ENCODE results near the gene PRDM11. TPM values are rescaled to one million over a fixed set of nuclear protein-coding genes. Genes with fewer than 3 reads are reported as not detected.
A peak's percentile ranks its signal among the peaks of the same experiment; 100 is the strongest.

The PRDM11 gene
- total and polyA plus RNA-seq, 4 donors = 3.7 to 35.1 (median 14.1) TPM

DNA sequence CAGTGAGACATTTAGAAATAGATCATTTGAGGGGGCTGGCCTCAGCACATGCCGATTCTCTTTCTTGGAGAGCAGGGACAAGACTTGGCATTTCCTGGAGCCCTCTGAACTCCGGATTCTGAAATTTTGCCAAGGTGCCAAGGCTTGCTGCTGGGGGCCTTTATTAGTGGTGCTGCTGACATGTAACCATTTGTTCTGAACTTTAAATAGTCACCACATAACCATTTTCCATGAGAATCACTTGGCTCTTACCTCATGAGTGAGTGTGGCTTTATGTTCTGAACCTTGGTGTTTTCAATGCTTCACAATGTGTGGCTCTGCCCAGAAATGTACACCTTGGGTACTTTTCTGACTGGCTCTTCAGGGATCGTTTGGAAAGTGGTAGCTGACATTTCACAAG lies 106.4 kb downstream of the PRDM11 start:
- H3K4me3 ChIP-seq = no peak overlapping the region
- H3K9me3 ChIP-seq (ENCODE audit: control insufficient read depth in 4 of 4, insufficient read depth in 3 of 4, low read length in 3 of 4) = no peaks in the 10 kb centered on the region
- DNase-seq = peak in 2 of 3 donors; percentile 23 to 28
- H3K27ac ChIP-seq (ENCODE audit: low read depth in 1 of 2, low read length in 1 of 2) = no peak overlapping the region
- 50 to 70% methylated on average over 3 of the region's 3 CpGs for WGBS, 2 donors
- no peak for ATAC-seq (ENCODE audit: insufficient read depth, low FRiP score)
- peaks cover 0 to 15% (median 7%) of the 10 kb centered on the region in 5 donors for H3K4me1 ChIP-seq (ENCODE audit: control insufficient read depth in 5 of 5, insufficient read depth in 5 of 5, low read length in 5 of 5)
- no peaks in the 10 kb centered on the region for H3K36me3 ChIP-seq (ENCODE audit: control insufficient read depth in 4 of 4, insufficient read depth in 4 of 4, low read length in 4 of 4)
- H3K9ac ChIP-seq (ENCODE audit: insufficient read depth in 1 of 2, low read length in 2 of 2) = no peak overlapping the region
- H3K27me3 ChIP-seq (ENCODE audit: control insufficient read depth in 3 of 3, insufficient read depth in 3 of 3, low read length in 2 of 3) = no peaks in the 10 kb centered on the region
- TF ChIP-seq, protein P1, sequence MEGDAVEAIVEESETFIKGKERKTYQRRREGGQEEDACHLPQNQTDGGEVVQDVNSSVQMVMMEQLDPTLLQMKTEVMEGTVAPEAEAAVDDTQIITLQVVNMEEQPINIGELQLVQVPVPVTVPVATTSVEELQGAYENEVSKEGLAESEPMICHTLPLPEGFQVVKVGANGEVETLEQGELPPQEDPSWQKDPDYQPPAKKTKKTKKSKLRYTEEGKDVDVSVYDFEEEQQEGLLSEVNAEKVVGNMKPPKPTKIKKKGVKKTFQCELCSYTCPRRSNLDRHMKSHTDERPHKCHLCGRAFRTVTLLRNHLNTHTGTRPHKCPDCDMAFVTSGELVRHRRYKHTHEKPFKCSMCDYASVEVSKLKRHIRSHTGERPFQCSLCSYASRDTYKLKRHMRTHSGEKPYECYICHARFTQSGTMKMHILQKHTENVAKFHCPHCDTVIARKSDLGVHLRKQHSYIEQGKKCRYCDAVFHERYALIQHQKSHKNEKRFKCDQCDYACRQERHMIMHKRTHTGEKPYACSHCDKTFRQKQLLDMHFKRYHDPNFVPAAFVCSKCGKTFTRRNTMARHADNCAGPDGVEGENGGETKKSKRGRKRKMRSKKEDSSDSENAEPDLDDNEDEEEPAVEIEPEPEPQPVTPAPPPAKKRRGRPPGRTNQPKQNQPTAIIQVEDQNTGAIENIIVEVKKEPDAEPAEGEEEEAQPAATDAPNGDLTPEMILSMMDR (IDR thresholded peaks at IDR 0.05; ENCODE audit: control extremely low read depth, extremely low read depth) = no peak

DNA sequence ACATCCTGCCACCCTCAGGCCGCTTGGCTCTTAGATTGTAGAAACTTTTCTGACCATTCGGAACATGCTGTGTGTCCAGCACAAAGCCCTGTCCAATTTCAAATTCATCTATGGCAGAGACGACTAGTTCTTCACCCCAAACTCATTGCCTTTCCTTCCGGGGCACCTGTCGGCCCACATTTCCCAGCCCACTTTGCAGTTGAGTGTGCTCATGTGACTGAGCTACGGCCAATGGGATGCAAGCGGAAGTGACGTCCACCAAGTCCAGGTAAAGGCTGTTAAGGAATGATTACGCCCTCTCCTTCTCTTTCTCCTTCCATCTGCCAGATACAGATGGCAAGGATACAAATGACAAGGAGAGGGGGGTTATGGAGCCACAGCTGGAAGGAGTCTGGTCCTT lies 107.2 kb downstream of the PRDM11 start:
- Histone ChIP-seq H3K9ac (ENCODE audit: insufficient read depth in 1 of 2, low read length in 2 of 2) (no peak overlapping the region), H3K4me1 (ENCODE audit: control insufficient read depth in 5 of 5, insufficient read depth in 5 of 5, low read length in 5 of 5) (peaks cover 0 to 23% (median 8%) of the 10 kb centered on the region in 5 donors), H3K9me3 (ENCODE audit: control insufficient read depth in 4 of 4, insufficient read depth in 3 of 4, low read length in 3 of 4) (no peaks in the 10 kb centered on the region), H3K36me3 (ENCODE audit: control insufficient read depth in 4 of 4, insufficient read depth in 4 of 4, low read length in 4 of 4) (no peaks in the 10 kb centered on the region), H3K27me3 (ENCODE audit: control insufficient read depth in 3 of 3, insufficient read depth in 3 of 3, low read length in 2 of 3) (no peaks in the 10 kb centered on the region), H3K27ac (ENCODE audit: low read depth in 1 of 2, low read length in 1 of 2) (no peak overlapping the region), H3K4me3 (no peak overlapping the region)
- ATAC-seq (ENCODE audit: insufficient read depth, low FRiP score) (no peak), DNase-seq (no peak)
- TF ChIP-seq, protein P1 (IDR thresholded peaks at IDR 0.05; ENCODE audit: control extremely low read depth, extremely low read depth) = no peak
- WGBS, 2 donors = 90 to 92% methylated on average over 9 of the region's 9 CpGs

DNA sequence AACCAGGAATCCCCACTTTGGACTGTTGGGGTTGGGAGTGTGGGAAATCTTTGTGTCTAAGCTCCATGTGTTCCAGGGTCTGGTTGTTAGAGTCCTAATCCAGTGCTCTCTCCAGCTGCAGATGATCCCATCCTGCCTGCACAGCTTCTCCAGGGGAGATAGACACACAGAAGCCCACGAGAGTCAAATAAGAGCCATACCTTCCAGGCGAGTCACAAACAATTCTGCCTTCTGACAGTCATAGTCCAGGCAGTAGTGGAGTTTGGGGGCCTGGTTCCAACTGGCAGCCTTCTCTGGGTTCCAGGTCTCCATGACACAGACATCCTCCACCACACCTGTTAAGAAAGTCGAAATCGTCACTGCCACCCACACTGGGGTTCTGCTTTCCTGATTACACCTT lies 107.6 kb downstream of the PRDM11 start:
- 90 to 92% methylated on average over 4 of the region's 4 CpGs for WGBS, 2 donors
- H3K27ac ChIP-seq (ENCODE audit: low read depth in 1 of 2, low read length in 1 of 2) = no peak overlapping the region
- H3K9me3 ChIP-seq (ENCODE audit: control insufficient read depth in 4 of 4, insufficient read depth in 3 of 4, low read length in 3 of 4) = no peaks in the 10 kb centered on the region
- DNase-seq = no peak
- H3K9ac ChIP-seq (ENCODE audit: insufficient read depth in 1 of 2, low read length in 2 of 2) = no peak overlapping the region
- no peaks in the 10 kb centered on the region for H3K36me3 ChIP-seq (ENCODE audit: control insufficient read depth in 4 of 4, insufficient read depth in 4 of 4, low read length in 4 of 4)
- TF ChIP-seq, protein P1 (IDR thresholded peaks at IDR 0.05; ENCODE audit: control extremely low read depth, extremely low read depth) = no peak
- no peak for ATAC-seq (ENCODE audit: insufficient read depth, low FRiP score)
- no peaks in the 10 kb centered on the region for H3K27me3 ChIP-seq (ENCODE audit: control insufficient read depth in 3 of 3, insufficient read depth in 3 of 3, low read length in 2 of 3)
- H3K4me1 ChIP-seq (ENCODE audit: control insufficient read depth in 5 of 5, insufficient read depth in 5 of 5, low read length in 5 of 5) = peaks cover 0 to 27% (median 8%) of the 10 kb centered on the region in 5 donors
- no peak overlapping the region for H3K4me3 ChIP-seq

DNA sequence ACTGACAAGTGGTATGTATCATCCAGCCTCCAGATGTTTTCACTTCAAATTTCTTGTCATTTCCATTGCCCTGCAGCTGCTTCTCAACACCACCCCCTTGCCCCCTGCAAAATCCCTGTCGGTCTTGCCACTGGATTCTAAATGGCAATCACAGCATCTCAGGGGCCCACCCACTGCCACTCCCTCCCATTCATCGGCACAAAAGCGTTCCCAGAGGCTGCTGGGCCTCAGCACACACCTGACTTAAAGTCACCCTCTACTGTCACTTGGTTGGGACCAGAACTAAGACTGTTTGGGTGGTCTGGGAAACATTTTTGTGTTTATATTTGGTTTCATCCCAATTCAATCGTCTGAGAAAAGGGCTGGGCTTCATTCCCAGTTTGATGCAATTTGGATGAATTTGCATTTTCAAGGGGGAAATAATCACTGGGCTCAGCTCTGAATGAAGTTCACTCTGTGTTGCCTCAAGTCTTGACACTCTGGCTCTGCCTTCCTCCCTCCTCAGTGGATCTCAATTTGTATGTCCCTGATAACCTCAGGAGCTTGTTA lies 112.6 kb downstream of the PRDM11 start:
- no peaks in the 10 kb centered on the region for H3K36me3 ChIP-seq (ENCODE audit: control insufficient read depth in 4 of 4, insufficient read depth in 4 of 4, low read length in 4 of 4)
- no peak overlapping the region for H3K4me3 ChIP-seq
- peaks cover 0 to 33% (median 5%) of the 10 kb centered on the region in 5 donors for H3K4me1 ChIP-seq (ENCODE audit: control insufficient read depth in 5 of 5, insufficient read depth in 5 of 5, low read length in 5 of 5)
- no peak overlapping the region for H3K9ac ChIP-seq (ENCODE audit: insufficient read depth in 1 of 2, low read length in 2 of 2)
- DNase-seq (peak; percentile 51 to 91 (median 85)), ATAC-seq (ENCODE audit: insufficient read depth, low FRiP score) (no peak)
- no peak overlapping the region for H3K27ac ChIP-seq (ENCODE audit: low read depth in 1 of 2, low read length in 1 of 2)
- peaks cover 0 to 2% (median 0%) of the 10 kb centered on the region in 4 donors for H3K9me3 ChIP-seq (ENCODE audit: control insufficient read depth in 4 of 4, insufficient read depth in 3 of 4, low read length in 3 of 4)
- 51 to 53% methylated on average over 4 of the region's 4 CpGs for WGBS, 2 donors
- TF ChIP-seq, protein P1 (IDR thresholded peaks at IDR 0.05; ENCODE audit: control extremely low read depth, extremely low read depth) = no peak
- H3K27me3 ChIP-seq (ENCODE audit: control insufficient read depth in 3 of 3, insufficient read depth in 3 of 3, low read length in 2 of 3) = no peaks in the 10 kb centered on the region
